ENCODE measurements around the gene TYW5. TPM values are rescaled to one million over a fixed set of nuclear protein-coding genes. Genes with fewer than 3 reads are reported as not detected.

Gene TYW5
- total RNA-seq, 2 donors from 2014 or later: 16.0 to 16.3 TPM

GRCh38 chr2:199999166-199999565 is 43.9 kb upstream of the TYW5 start:
- DNase-seq: no peak
- Histone ChIP-seq H3K4me3 (ENCODE audit: low read length) (no peak overlapping the region), H3K9ac (ENCODE audit: extremely low read depth, low read length, poor library complexity, severe bottlenecking) (no peak overlapping the region), H3K4me1 (ENCODE audit: control insufficient read depth, insufficient read depth, low read length) (no peaks in the 10 kb centered on the region), H3K27me3 (ENCODE audit: control insufficient read depth, insufficient read depth, low read length, poor library complexity, severe bottlenecking) (no peaks in the 10 kb centered on the region), H3K27ac (ENCODE audit: low read depth, low read length) (no peak overlapping the region), H3K36me3 (ENCODE audit: control insufficient read depth, insufficient read depth, low read length) (no peaks in the 10 kb centered on the region), H3K9me3 (ENCODE audit: control insufficient read depth, low read length) (no peaks in the 10 kb centered on the region)
- no peaks in the 10 kb centered on the region for H3K36me3 Mint-ChIP-seq (ENCODE audit: low read depth)
- no peak for TF ChIP-seq CTCF (conservative IDR thresholded peaks at IDR 0.05)
- H3K27ac Mint-ChIP-seq: no peak overlapping the region
- H3K4me1 Mint-ChIP-seq: peaks cover 12% of the 10 kb centered on the region
- H3K27me3 Mint-ChIP-seq (ENCODE audit: insufficient read depth): no peaks in the 10 kb centered on the region
- no peaks in the 10 kb centered on the region for H3K9me3 Mint-ChIP-seq
- no peak overlapping the region for H3K4me3 Mint-ChIP-seq
- WGBS, 2 experiments (ENCODE audit: insufficient coverage in 1 of 2, insufficient read length in 1 of 2): 92 to 95% methylated on average over 3 to 4 of the region's 4 CpGs

DNA sequence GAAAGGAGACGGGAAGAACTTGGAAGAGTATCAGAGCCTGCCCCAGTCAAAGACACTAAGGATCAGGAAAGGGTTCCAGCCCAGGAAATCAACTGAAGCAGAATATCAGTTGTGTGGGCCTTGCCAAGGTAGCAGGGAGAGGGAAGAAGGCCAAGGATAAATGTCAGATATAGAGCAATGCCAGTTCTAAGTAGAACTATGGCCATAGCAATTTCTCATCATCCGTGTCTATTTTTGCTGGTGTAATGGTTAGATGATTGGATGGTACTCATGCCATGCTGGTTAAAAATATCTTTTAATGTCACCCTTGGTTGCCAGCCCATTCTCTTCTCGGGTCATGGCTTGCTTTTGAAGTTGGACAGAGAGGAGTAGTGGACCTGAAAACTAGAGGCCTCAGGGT is 42.0 kb upstream of the TYW5 start:
- Histone ChIP-seq H3K4me3 (ENCODE audit: low read length) (no peak overlapping the region), H3K27ac (ENCODE audit: low read depth, low read length) (no peak overlapping the region), H3K36me3 (ENCODE audit: control insufficient read depth, insufficient read depth, low read length) (no peaks in the 10 kb centered on the region), H3K4me1 (ENCODE audit: control insufficient read depth, insufficient read depth, low read length) (no peaks in the 10 kb centered on the region), H3K9me3 (ENCODE audit: control insufficient read depth, low read length) (no peaks in the 10 kb centered on the region), H3K27me3 (ENCODE audit: control insufficient read depth, insufficient read depth, low read length, poor library complexity, severe bottlenecking) (no peaks in the 10 kb centered on the region), H3K9ac (ENCODE audit: extremely low read depth, low read length, poor library complexity, severe bottlenecking) (no peak overlapping the region)
- DNase-seq: no peak
- TF ChIP-seq CTCF (conservative IDR thresholded peaks at IDR 0.05): no peak
- WGBS, 2 experiments (ENCODE audit: insufficient coverage in 1 of 2, insufficient read length in 1 of 2): 92% methylated on average over 2 to 3 of the region's 3 CpGs
- H3K4me3 Mint-ChIP-seq: no peak overlapping the region
- H3K27ac Mint-ChIP-seq: no peak overlapping the region
- H3K4me1 Mint-ChIP-seq: no peaks in the 10 kb centered on the region
- no peaks in the 10 kb centered on the region for H3K9me3 Mint-ChIP-seq
- no peaks in the 10 kb centered on the region for H3K27me3 Mint-ChIP-seq (ENCODE audit: insufficient read depth)
- no peaks in the 10 kb centered on the region for H3K36me3 Mint-ChIP-seq (ENCODE audit: low read depth)

DNA sequence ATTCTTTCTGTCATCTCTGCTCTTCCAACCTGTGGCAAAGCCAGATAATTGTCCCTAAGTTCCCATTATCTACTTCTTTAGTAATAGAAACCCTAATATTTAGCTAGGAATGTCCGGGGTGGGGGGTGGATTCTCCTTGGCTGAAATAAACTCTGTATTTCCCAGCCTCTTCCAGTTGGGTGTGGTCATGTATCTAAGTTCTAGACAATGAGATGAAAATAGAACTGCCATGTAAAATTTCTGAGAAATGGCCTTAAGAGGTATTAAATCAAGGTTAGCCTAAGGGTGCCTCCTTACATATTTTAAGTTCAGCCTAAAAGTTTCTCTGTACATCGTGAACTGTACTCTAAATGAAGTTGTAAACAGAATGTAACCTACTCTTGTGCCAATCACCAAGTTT is 39.6 kb upstream of the TYW5 start:
- H3K4me1 ChIP-seq (ENCODE audit: control insufficient read depth, insufficient read depth, low read length): no peaks in the 10 kb centered on the region
- H3K4me3 ChIP-seq (ENCODE audit: low read length): no peak overlapping the region
- DNase-seq: no peak
- H3K27me3 ChIP-seq (ENCODE audit: control insufficient read depth, insufficient read depth, low read length, poor library complexity, severe bottlenecking): no peaks in the 10 kb centered on the region
- H3K36me3 Mint-ChIP-seq (ENCODE audit: low read depth): no peaks in the 10 kb centered on the region
- TF ChIP-seq CTCF (conservative IDR thresholded peaks at IDR 0.05): no peak
- no peak overlapping the region for H3K4me3 Mint-ChIP-seq
- H3K9me3 ChIP-seq (ENCODE audit: control insufficient read depth, low read length): no peaks in the 10 kb centered on the region
- H3K27ac Mint-ChIP-seq: no peak overlapping the region
- H3K9me3 Mint-ChIP-seq: no peaks in the 10 kb centered on the region
- WGBS, 2 experiments (ENCODE audit: insufficient coverage in 1 of 2, insufficient read length in 1 of 2): 92 to 93% methylated on average over 1 to 2 of the region's 2 CpGs
- H3K36me3 ChIP-seq (ENCODE audit: control insufficient read depth, insufficient read depth, low read length): no peaks in the 10 kb centered on the region
- no peak overlapping the region for H3K27ac ChIP-seq (ENCODE audit: low read depth, low read length)
- no peaks in the 10 kb centered on the region for H3K27me3 Mint-ChIP-seq (ENCODE audit: insufficient read depth)
- no peak overlapping the region for H3K9ac ChIP-seq (ENCODE audit: extremely low read depth, low read length, poor library complexity, severe bottlenecking)
- no peaks in the 10 kb centered on the region for H3K4me1 Mint-ChIP-seq
